Measurements from ENCODE around the gene OBSCN.

The OBSCN gene

DNA sequence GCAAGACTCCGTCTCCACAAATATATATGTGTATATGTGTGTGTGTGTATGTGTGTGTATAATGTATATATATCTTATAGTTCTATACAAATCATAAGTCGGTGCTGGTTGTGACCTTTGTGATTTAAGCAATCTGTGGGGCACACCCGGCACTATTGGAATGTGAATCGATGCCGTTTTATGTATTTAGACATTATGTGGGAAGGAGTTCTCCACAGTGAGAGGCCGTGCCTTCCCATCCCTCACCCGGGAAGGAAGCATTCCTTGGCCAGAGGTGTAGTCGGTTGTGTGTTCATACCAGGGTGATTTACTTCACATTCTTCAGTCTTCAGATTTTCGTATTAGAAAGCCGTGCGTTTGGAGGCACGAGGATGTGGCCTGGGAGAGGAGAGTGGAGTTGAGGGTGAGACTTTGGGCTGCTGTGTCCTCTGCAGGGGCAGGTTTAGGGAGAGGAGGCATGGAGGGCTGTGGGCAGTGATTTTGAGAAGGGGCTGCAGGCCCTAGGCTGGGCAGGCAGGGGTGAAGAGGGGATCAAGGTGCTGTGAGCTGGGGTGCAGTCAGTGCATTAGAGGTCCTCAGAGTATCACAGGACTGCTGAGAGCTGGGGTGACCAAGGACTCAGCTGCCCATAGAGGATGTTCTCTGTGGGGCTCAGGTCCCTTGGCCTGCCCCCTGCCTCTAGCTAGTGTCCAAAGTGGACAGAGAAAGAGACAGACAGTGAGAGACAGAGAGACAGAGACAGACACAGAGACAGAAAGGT is 141.0 kb downstream of the OBSCN start:
- H3K36me3 ChIP-seq (ENCODE audit: insufficient read depth, low read length) = no peaks in the 10 kb centered on the region
- no peaks in the 10 kb centered on the region for H3K9me3 ChIP-seq (ENCODE audit: control insufficient read depth, insufficient read depth, low read length)
- no peaks in the 10 kb centered on the region for H3K4me1 ChIP-seq (ENCODE audit: insufficient read depth, low read length)
- no peak overlapping the region for H3K9ac ChIP-seq (ENCODE audit: low read depth, low read length)

- H3K4me1 ChIP-seq (ENCODE audit: insufficient read depth, low read length) = no peaks in the 10 kb centered on the region
- no peaks in the 10 kb centered on the region for H3K9me3 ChIP-seq (ENCODE audit: control insufficient read depth, insufficient read depth, low read length)
- no peaks in the 10 kb centered on the region for H3K36me3 ChIP-seq (ENCODE audit: insufficient read depth, low read length)
- H3K9ac ChIP-seq (ENCODE audit: low read depth, low read length) = no peak overlapping the region
Observed at GRCh38 chr1:228349701-228350171, 141.9 kb downstream of the OBSCN start.

- Histone ChIP-seq H3K4me1 (ENCODE audit: insufficient read depth, low read length) (no peaks in the 10 kb centered on the region), H3K9me3 (ENCODE audit: control insufficient read depth, insufficient read depth, low read length) (no peaks in the 10 kb centered on the region), H3K36me3 (ENCODE audit: insufficient read depth, low read length) (no peaks in the 10 kb centered on the region), H3K9ac (ENCODE audit: low read depth, low read length) (no peak overlapping the region)
Observed at GRCh38 chr1:228350179-228350742, 142.4 kb downstream of the OBSCN start.

DNA sequence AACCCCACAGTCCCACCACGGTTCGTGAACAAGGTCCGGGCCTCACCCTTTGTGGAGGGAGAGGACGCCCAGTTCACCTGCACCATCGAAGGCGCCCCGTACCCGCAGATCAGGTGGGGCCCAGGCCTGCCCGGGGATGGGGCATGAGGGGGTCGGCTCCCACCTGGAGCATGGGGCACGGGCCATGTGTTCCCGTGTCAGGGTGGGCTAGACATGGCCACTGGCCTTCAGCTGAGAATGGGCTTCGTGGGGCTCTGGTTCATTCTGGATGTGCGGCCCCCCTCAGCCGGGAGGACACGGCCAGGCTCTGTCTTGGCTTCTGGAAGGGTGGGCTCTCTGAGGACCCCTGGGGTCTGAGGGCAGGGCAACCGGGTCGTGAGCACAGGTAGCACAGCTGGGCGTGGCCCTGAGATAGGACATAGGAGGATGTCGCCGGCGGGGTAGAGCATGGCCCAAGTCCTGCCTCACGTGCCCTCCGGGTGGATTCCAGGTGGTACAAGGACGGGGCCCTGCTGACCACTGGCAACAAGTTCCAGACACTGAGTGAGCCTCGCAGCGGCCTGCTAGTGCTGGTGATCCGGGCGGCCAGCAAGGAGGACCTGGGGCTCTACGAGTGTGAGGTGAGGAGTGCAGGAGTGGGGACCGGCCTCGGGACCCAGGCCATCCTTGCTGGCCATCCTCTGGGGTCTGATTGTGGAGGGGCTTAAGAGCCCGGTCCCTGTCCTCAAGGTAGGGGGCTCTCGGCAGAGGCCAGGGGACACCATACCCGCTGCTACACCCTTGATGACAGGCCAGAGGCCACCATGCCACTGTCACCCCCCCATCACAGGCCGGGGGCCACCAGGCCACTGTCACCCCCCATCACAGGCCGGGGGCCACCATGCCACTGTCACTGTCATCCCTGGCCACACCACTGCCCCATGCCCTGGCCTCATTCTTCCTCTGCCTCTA is 143.3 kb downstream of the OBSCN start:
- Histone ChIP-seq H3K9ac (ENCODE audit: low read depth, low read length) (no peak overlapping the region), H3K36me3 (ENCODE audit: insufficient read depth, low read length) (no peaks in the 10 kb centered on the region), H3K9me3 (ENCODE audit: control insufficient read depth, insufficient read depth, low read length) (no peaks in the 10 kb centered on the region), H3K4me1 (ENCODE audit: insufficient read depth, low read length) (no peaks in the 10 kb centered on the region)

- Histone ChIP-seq H3K36me3 (ENCODE audit: insufficient read depth, low read length) (no peaks in the 10 kb centered on the region), H3K9me3 (ENCODE audit: control insufficient read depth, insufficient read depth, low read length) (no peaks in the 10 kb centered on the region), H3K9ac (ENCODE audit: low read depth, low read length) (no peak overlapping the region), H3K4me1 (ENCODE audit: insufficient read depth, low read length) (no peaks in the 10 kb centered on the region)
Observed at GRCh38 chr1:228351850-228352249, 144.0 kb downstream of the OBSCN start.

GRCh38 chr1:228352677-228353481 is 145.0 kb downstream of the OBSCN start:
- H3K9ac ChIP-seq (ENCODE audit: low read depth, low read length) = no peak overlapping the region
- H3K9me3 ChIP-seq (ENCODE audit: control insufficient read depth, insufficient read depth, low read length) = no peaks in the 10 kb centered on the region
- no peaks in the 10 kb centered on the region for H3K4me1 ChIP-seq (ENCODE audit: insufficient read depth, low read length)
- H3K36me3 ChIP-seq (ENCODE audit: insufficient read depth, low read length) = no peaks in the 10 kb centered on the region

DNA sequence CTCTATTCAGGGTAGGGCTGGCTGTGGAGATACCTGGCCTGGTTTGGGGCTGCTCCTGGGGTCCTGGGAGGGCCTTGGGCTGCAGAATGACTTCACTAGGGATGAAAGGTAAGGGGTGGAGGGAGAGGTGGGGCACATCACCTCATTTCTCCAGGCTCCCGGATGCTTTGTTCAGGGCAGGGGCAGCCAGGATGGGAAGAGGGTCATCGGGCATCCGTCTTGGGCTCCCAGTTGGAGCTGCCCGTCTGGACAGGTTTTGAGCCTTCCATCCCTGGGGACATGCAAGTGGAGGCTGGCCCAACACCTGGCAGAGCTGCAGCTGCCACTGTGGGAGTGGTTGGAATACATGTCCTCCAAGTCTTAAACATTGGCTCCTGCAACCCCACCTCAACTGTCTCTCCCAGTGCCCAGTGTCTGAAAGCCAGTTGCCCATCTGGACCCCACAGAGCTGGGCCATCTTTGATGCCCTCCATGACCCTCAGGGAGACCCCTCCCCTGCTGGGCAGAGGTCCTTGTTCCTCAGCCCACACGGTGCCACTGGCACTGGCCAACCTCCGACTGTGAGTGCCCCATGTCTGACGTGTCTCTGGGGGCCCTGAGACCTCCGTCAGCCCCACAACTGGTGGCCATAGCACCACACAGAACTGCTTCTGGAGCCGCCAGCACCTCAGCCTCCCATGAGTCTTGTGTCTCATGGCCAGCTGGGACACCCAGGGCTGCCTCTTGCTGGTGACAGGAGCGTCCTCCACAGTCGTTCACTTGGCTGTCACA is 145.9 kb downstream of the OBSCN start:
- H3K9ac ChIP-seq (ENCODE audit: low read depth, low read length) = no peak overlapping the region

GRCh38 chr1:228354390-228355320 is 146.8 kb downstream of the OBSCN start:
- Histone ChIP-seq H3K4me1 (ENCODE audit: insufficient read depth, low read length) (no peaks in the 10 kb centered on the region), H3K36me3 (ENCODE audit: insufficient read depth, low read length) (no peaks in the 10 kb centered on the region), H3K9ac (ENCODE audit: low read depth, low read length) (no peak overlapping the region), H3K9me3 (ENCODE audit: control insufficient read depth, insufficient read depth, low read length) (no peaks in the 10 kb centered on the region)

More for the DNA sequence above, 145.9 kb downstream of the OBSCN start:
- Histone ChIP-seq H3K9me3 (ENCODE audit: control insufficient read depth, insufficient read depth, low read length) (no peaks in the 10 kb centered on the region), H3K4me1 (ENCODE audit: insufficient read depth, low read length) (no peaks in the 10 kb centered on the region), H3K36me3 (ENCODE audit: insufficient read depth, low read length) (no peaks in the 10 kb centered on the region)

GRCh38 chr1:228356897-228357680 is 149.2 kb downstream of the OBSCN start:
- Histone ChIP-seq H3K9me3 (ENCODE audit: control insufficient read depth, insufficient read depth, low read length) (no peaks in the 10 kb centered on the region), H3K9ac (ENCODE audit: low read depth, low read length) (no peak overlapping the region), H3K4me1 (ENCODE audit: insufficient read depth, low read length) (no peaks in the 10 kb centered on the region), H3K36me3 (ENCODE audit: insufficient read depth, low read length) (no peaks in the 10 kb centered on the region)

DNA sequence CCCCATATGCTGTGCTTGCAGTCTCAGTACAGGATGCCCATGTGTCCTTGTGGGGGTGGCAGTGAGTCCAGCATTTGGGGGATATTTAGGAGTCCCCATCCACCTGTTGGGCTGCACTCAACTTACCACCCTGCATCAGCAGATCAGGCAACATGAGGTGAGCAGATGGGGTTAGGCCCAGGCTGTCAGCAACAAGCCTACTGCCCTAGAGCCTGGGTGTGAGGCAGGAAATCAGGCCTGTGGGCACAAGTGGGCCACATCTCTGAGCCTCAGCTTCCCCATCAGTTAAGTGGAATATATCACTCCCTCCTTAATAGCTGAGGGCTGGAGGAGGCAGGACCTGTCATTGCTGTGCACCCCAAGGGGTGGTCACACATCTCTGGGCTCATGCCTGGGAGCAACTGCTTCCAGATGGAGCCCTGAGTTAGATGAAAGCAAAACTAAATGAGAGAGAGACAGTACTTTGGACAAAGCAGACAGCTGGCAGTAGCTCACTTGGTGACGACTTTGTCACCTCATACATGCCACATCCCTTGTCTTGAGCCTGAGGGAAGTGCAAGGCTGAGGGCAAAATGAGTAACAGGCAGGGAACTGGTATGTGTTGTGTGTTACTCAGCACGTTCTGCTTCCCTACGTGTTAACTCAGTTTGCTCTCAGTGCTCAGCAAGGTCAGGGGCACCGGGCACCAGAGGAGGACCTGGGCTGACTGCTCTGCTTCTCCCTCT is 150.4 kb downstream of the OBSCN start:
- Histone ChIP-seq H3K9me3 (ENCODE audit: control insufficient read depth, insufficient read depth, low read length) (no peaks in the 10 kb centered on the region), H3K4me1 (ENCODE audit: insufficient read depth, low read length) (no peaks in the 10 kb centered on the region), H3K9ac (ENCODE audit: low read depth, low read length) (no peak overlapping the region), H3K36me3 (ENCODE audit: insufficient read depth, low read length) (no peaks in the 10 kb centered on the region)

DNA sequence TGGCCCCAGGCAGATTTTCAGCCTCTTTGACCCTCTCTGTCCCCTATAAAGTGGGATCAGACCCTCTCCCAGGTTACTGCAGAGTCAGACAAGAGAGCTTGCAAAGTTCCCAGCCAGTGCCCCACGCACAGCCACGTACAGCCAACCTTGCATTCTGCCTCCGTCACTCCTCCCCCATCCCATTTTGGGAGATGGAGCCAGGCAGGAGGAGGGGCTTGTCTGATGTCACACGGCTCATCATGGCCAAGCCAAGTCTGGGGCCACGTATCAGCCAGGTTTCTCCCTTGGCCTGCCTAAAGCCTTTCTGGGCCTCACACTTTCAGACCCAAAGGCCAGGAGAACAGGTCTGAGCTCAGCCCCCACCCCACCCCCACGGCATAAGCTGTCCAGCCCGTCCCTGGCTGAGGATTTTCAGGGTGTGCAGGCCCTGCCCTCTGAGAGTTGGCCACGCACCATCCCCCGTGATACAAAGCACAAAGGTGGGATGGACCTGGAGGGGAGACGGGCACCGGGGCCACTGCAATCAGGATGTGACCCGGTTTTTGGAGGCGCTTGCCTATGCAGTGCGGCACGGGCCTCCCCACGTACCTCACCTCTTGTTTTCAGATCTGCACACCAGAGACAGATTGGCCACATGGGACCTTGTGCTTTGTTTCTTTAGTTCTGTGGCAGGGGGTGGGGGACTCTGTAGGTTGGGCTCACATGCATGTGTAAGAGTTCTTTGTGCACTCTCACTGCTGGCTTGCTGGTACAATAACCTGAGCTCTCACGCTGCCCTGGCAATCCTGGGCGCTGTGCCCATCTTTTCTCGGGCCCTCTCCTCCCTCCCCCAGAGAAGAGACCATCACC is 151.1 kb downstream of the OBSCN start:
- Histone ChIP-seq H3K9ac (ENCODE audit: low read depth, low read length) (no peak overlapping the region), H3K9me3 (ENCODE audit: control insufficient read depth, insufficient read depth, low read length) (no peaks in the 10 kb centered on the region), H3K36me3 (ENCODE audit: insufficient read depth, low read length) (no peaks in the 10 kb centered on the region), H3K4me1 (ENCODE audit: insufficient read depth, low read length) (no peaks in the 10 kb centered on the region)
